ENCODE measurements around the gene MAML2.

Gene MAML2

DNA sequence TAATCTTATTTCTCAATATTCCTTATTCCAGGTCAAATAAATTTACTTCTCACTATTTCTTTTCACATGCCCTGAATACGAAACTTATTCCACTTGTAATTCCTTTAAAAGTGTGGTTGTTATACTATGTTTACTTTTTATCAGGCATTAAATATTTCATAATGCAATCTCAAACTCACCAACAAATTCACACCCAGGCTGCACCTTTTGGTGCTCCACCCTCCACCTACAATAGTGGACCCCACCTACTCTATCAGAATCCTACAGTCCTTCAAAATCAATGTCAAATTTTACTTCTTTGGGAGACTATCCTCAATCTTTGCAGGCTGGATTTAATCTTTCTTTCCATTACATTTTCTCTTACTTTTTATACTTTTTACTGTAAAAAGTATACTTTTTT is 353.2 kb downstream of the MAML2 start:
- TF ChIP-seq, protein P1, sequence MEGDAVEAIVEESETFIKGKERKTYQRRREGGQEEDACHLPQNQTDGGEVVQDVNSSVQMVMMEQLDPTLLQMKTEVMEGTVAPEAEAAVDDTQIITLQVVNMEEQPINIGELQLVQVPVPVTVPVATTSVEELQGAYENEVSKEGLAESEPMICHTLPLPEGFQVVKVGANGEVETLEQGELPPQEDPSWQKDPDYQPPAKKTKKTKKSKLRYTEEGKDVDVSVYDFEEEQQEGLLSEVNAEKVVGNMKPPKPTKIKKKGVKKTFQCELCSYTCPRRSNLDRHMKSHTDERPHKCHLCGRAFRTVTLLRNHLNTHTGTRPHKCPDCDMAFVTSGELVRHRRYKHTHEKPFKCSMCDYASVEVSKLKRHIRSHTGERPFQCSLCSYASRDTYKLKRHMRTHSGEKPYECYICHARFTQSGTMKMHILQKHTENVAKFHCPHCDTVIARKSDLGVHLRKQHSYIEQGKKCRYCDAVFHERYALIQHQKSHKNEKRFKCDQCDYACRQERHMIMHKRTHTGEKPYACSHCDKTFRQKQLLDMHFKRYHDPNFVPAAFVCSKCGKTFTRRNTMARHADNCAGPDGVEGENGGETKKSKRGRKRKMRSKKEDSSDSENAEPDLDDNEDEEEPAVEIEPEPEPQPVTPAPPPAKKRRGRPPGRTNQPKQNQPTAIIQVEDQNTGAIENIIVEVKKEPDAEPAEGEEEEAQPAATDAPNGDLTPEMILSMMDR (conservative IDR thresholded peaks at IDR 0.05; ENCODE audit: low read length), result no peak

DNA sequence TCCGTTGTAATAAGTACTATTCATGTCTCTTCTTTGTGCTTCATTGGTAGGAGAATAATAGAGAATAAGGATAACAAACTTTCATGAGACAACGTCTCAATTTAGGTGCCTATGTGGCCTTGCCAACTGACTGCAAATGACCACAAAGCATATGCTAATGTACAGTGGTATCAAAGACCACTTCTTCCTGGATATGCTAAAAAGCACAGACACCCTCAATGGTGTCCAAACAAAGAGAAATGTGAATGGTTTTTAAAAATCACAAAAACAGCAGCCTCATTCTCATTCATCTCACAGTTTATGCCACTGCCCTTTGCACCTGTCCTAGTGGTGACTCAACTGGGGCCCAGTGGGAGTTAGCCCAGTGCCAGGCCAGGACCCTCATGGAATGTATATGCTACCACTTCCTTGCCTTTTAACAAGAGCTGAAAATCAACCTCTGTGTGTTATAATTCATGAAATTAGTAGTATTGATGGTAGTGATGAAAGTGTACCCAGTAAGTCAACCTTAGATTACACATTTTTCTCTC is 353.9 kb downstream of the MAML2 start:
- DNase-seq (ENCODE audit: low read depth), result no peak
- no peak overlapping the region for H3K4me3 ChIP-seq (ENCODE audit: low read length)
- TF ChIP-seq, protein P1 (conservative IDR thresholded peaks at IDR 0.05; ENCODE audit: low read length), result no peak

More for the DNA sequence above, 353.2 kb downstream of the MAML2 start:
- DNase-seq (ENCODE audit: low read depth), result no peak
- H3K4me3 ChIP-seq (ENCODE audit: low read length), result no peak overlapping the region

DNA sequence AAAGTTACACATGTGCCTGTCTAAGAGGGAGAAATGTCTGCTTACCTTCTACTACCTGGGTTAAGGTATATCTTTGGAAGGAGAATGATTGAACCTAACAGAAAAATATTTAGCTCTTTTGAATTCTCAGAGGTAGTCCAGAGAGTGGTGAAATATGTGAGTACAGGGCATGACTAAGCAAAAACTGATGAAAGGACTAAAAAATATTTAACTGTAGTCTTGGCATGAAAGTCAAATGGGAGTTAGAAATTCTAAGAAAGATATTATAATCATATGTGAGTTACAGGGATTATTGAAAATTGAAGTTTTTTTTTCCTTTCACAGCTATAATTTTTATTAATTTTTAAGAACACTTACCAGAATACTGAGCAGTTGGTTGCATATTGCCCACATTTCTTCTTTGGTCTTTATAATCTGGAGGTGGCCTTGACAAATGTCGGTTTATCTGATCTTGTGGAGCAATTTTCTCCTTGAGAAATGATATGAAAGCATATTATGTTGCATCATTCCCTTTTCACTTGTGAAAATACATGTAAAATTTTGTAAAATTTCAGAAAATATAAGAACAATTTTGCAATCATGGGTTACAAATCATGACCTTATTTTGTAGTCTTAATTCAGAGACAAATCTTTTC is 357.7 kb downstream of the MAML2 start:
- no peak overlapping the region for H3K4me3 ChIP-seq (ENCODE audit: low read length)
- peak; percentile 50 for DNase-seq (ENCODE audit: low read depth)
- TF ChIP-seq, protein P1 (conservative IDR thresholded peaks at IDR 0.05; ENCODE audit: low read length), result no peak

DNA sequence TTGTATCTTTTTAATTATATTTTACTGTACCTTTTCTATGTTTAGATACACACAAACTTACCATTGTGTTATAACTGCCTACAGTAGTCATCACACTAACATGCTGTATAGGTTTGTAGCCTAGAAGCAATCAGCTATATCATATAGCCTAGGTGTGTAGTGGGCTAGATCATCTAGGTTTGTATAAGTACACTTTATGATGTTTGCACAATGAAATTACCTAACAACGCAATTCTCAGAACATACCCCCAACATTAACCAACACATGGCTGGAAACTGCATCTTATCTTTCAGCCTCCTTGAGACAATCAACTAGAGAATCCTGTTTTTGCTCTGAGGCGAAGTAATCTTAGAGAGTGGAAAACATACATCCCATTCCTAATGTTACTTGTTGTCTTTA is 358.9 kb downstream of the MAML2 start:
- TF ChIP-seq, protein P1 (conservative IDR thresholded peaks at IDR 0.05; ENCODE audit: low read length), result no peak
- H3K4me3 ChIP-seq (ENCODE audit: low read length), result no peak overlapping the region
- DNase-seq (ENCODE audit: low read depth), result no peak

DNA sequence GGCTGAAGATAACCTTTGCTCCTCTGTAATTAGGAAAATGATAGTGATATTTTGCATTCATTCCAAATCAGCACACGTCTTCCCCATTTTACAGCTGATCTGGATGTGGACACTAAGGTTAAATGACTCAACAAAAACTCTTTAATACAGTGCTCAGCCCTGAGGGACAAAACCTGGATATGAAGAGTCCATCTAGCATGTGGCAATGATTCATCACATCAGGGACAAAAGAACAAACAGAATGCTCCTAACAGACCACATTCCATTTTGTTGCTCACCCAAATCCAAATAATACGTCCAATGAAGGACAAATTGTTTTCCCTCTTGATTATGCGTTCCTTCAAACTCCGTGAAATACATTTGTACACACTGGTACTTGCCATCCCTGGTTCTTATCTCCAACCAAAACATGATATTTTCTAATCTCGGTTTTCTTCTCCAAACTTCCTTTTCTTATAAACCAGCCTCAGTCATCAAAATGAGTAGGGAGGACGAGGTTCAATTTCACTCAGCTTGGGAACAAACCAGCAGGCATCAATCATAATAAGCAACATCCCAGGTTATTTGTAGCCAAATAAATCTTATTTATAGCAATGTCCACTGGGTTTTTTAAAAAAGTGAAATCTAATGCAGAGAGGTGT is 365.3 kb downstream of the MAML2 start:
- TF ChIP-seq, protein P1 (conservative IDR thresholded peaks at IDR 0.05; ENCODE audit: low read length), result no peak
- DNase-seq (ENCODE audit: low read depth), result no peak
- no peak overlapping the region for H3K4me3 ChIP-seq (ENCODE audit: low read length)

DNA sequence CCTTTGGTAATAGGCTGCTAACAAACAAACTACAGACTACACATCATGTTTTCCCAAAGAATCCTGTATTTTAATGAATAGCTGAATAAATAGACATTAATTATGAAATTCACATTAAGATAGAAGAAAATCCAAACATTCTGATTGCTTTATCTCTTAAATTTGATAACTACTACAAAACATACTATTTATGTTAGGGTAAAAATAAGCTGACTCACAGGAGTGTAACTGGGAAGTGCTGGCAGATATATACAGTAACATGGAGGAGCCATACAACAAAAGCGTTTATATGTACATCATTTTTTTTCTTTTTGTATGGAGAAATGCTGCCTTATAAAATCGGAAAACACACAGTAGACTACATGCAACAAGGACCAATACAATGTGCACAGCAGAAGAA is 366.4 kb downstream of the MAML2 start:
- no peak overlapping the region for H3K4me3 ChIP-seq (ENCODE audit: low read length)
- TF ChIP-seq, protein P1 (conservative IDR thresholded peaks at IDR 0.05; ENCODE audit: low read length), result no peak

DNA sequence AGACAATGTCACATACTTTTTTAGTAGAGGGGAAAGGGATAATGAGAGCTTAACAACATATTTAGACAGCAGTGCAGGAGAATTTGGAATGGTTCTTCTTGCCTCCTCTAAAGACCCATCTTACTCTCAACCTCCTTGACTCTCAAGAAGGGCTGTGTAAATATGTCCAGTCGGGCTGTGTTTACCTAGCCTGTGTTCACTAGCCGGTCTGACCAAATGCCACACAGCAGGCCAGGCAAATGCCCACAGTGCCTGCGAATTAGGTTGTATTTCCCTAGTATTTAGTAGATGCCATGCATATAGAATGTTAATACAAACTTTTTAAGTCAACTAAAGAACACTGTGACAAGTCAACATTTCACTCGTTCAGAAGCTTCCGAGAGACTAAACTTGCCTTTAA is 367.7 kb downstream of the MAML2 start:
- DNase-seq (ENCODE audit: low read depth), result no peak
- no peak overlapping the region for H3K4me3 ChIP-seq (ENCODE audit: low read length)
- TF ChIP-seq, protein P1 (conservative IDR thresholded peaks at IDR 0.05; ENCODE audit: low read length), result no peak

More for the DNA sequence above, 366.4 kb downstream of the MAML2 start:
- no peak for DNase-seq (ENCODE audit: low read depth)

Data from AG10803 (cell line).